ENCODE results near the gene DECR2. TPM values are rescaled to one million over a fixed set of nuclear protein-coding genes. Genes with fewer than 3 reads are reported as not detected.

DECR2 gene
- total RNA-seq, 4 donors from 2014 or later: 10.6 to 106 (median 31.9) TPM

DNA sequence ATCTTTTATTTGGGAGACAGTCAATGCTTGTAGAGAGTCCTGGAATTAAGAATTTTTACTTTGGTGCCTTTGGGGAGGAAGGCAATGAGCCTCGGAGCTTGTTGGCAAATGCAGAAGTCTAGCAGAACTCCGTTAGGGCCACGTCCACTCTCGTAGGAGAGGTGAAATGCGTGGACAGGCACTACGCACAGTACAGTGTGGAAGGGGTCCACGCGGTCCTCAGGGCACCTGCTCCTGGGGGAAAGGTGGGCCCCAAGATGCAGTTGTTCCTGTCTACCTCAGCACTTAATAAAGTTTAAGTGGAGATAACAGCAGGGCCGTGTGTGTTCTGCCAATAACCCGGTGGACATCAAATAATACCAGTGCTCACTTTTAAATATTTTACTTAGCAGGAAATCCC lies 25.6 kb downstream of the DECR2 start:
- H3K36me3 ChIP-seq: no peaks in the 10 kb centered on the region
- H3K27me3 ChIP-seq: no peaks in the 10 kb centered on the region
- H3K4me1 ChIP-seq: peaks cover 4 to 9% of the 10 kb centered on the region in 2 donors
- H3K4me3 ChIP-seq: peak overlapping the region; percentile 53 to 54
- no peak overlapping the region for H3K27ac ChIP-seq
- intact Hi-C loops (cut with DNase I; ENCODE audit: low total_unique reads): no loop called here
- DNase-seq: no peak
- no peak for TF ChIP-seq POLR2A (IDR thresholded peaks at IDR 0.05)
- no peak for TF ChIP-seq CTCF (IDR thresholded peaks at IDR 0.05)
- no peaks in the 10 kb centered on the region for H3K9me3 ChIP-seq

- TF ChIP-seq CTCF (IDR thresholded peaks at IDR 0.05) (no peak), POLR2A (IDR thresholded peaks at IDR 0.05) (no peak)
- H3K4me1 ChIP-seq: peaks cover 4 to 6% of the 10 kb centered on the region in 2 donors
- no peaks in the 10 kb centered on the region for H3K9me3 ChIP-seq
- intact Hi-C loops (cut with DNase I; ENCODE audit: low total_unique reads): no loop called here
- no peak overlapping the region for H3K27ac ChIP-seq
- H3K4me3 ChIP-seq: no peak overlapping the region
- no peaks in the 10 kb centered on the region for H3K36me3 ChIP-seq
- no peak for DNase-seq
- no peaks in the 10 kb centered on the region for H3K27me3 ChIP-seq
These were observed 29.2 kb downstream of the DECR2 start for GRCh38 chr16:430904-431303.

- no peaks in the 10 kb centered on the region for H3K9me3 ChIP-seq
- H3K36me3 ChIP-seq: no peaks in the 10 kb centered on the region
- H3K4me1 ChIP-seq: no peaks in the 10 kb centered on the region
- no peak overlapping the region for H3K4me3 ChIP-seq
- H3K27me3 ChIP-seq: no peaks in the 10 kb centered on the region
- intact Hi-C loops (cut with DNase I; ENCODE audit: low total_unique reads): no loop called here
- H3K27ac ChIP-seq: no peak overlapping the region
- no peak for DNase-seq
- TF ChIP-seq CTCF (IDR thresholded peaks at IDR 0.05) (no peak), POLR2A (IDR thresholded peaks at IDR 0.05) (no peak)
These were observed 38.9 kb downstream of the DECR2 start for GRCh38 chr16:440627-441026.

GRCh38 chr16:441447-441846 lies 39.8 kb downstream of the DECR2 start:
- no peak overlapping the region for H3K27ac ChIP-seq
- no peaks in the 10 kb centered on the region for H3K9me3 ChIP-seq
- H3K36me3 ChIP-seq: no peaks in the 10 kb centered on the region
- no peaks in the 10 kb centered on the region for H3K4me1 ChIP-seq
- intact Hi-C loops (cut with DNase I; ENCODE audit: low total_unique reads): no loop called here
- DNase-seq: no peak
- H3K27me3 ChIP-seq: no peaks in the 10 kb centered on the region
- H3K4me3 ChIP-seq: no peak overlapping the region
- TF ChIP-seq POLR2A (IDR thresholded peaks at IDR 0.05) (no peak), CTCF (IDR thresholded peaks at IDR 0.05) (no peak)

DNA sequence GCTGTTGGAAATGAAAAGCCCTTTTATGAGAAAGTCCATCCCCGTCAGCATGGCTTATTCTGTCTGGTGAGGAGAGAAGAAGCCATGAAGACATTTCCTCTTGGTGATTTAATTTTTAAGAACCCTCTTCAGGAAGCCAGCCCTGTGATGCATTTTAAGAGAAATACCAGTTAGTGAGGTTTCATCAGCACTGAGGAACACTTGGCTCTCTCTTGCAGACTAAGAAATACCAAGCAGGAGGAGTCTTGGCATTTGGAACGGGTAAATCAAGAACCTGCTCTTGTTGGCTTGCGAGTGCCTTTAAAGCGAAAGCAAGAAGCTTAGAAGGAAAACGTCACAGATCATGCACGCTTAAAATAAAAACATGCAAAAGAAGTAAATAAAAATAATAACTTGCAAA lies 41.3 kb downstream of the DECR2 start:
- Histone ChIP-seq H3K9me3 (no peaks in the 10 kb centered on the region), H3K4me3 (no peak overlapping the region), H3K27ac (no peak overlapping the region), H3K27me3 (no peaks in the 10 kb centered on the region), H3K36me3 (no peaks in the 10 kb centered on the region), H3K4me1 (no peaks in the 10 kb centered on the region)
- intact Hi-C loops (cut with DNase I; ENCODE audit: low total_unique reads): no loop called here
- TF ChIP-seq POLR2A (IDR thresholded peaks at IDR 0.05) (no peak), CTCF (IDR thresholded peaks at IDR 0.05) (no peak)
- no peak for DNase-seq

All from uterus (tissue), 4 donors.